CD4-positive, alpha-beta T cell (primary cell): ENCODE measurements around the gene BDH2. TPM values are rescaled to one million over a fixed set of nuclear protein-coding genes. Genes with fewer than 3 reads are reported as not detected.

Source experiments
- ATAC-seq: fragments of 200-7000 bp; cut with Tn5 transposase; one replicate; pipeline ENCODE4 v1.10.0; 2022; ENCODE audit warnings: mild to moderate bottlenecking; ENCODE audit not compliant: poor library complexity
- CTCF ChIA-PET: fragments of 350-600 bp; sonication (Branson Sonifier 250); formaldehyde crosslinking; loops from one replicate; lab custom pipeline; 2021; ENCODE audit warnings: antibody characterized with exemption, inconsistent platforms; lab: Charles Lee
- POLR2A ChIA-PET: fragments of 350-600 bp; sonication (Branson Sonifier 250); formaldehyde crosslinking; loops from one replicate; lab custom pipeline; 2021; ENCODE audit warnings: antibody characterized with exemption, inconsistent platforms; lab: Charles Lee
- DNase-seq, 14 experiments: peaks; one replicate each; pipeline ENCODE4 v3.0.0-alpha.2; 2013 to 2020; ENCODE audit warnings: mixed read lengths in 2 of 14
- H3K27ac ChIP-seq, 2 donors: one replicate each; pipeline versions ENCODE4 v1.5.1 to v1.7.0; 2013; ENCODE audit warnings: low read length in 2 of 2, low read depth in 1 of 2, mild to moderate bottlenecking in 1 of 2
- H3K27me3 ChIP-seq, 2 experiments: 1 replicate in 1 of 2; 2 replicates in 1 of 2; pipeline versions ENCODE4 v1.6.1 to v1.7.0; 2013; ENCODE audit warnings: low read length in 2 of 2, control low read depth in 1 of 2, mild to moderate bottlenecking in 1 of 2, moderate library complexity in 1 of 2; ENCODE audit not compliant: insufficient read depth in 2 of 2, control insufficient read depth in 1 of 2
- H3K36me3 ChIP-seq: one replicate; pipeline ENCODE4 v1.6.1; 2013; ENCODE audit warnings: low read length, control low read depth; ENCODE audit not compliant: insufficient read depth
- H3K4me1 ChIP-seq: one replicate; pipeline ENCODE4 v1.6.1; 2013; ENCODE audit warnings: low read length, control low read depth; ENCODE audit not compliant: insufficient read depth
- H3K4me3 ChIP-seq: one replicate; pipeline ENCODE4 v1.5.1; 2013; ENCODE audit warnings: mild to moderate bottlenecking, low read length, moderate library complexity
- H3K9me3 ChIP-seq, 2 experiments: 1 replicate in 1 of 2; 2 replicates in 1 of 2; pipeline versions ENCODE4 v1.6.1 to v1.7.0; 2013; ENCODE audit warnings: low read length in 2 of 2, mild to moderate bottlenecking in 2 of 2, control low read depth in 1 of 2, moderate library complexity in 1 of 2; ENCODE audit not compliant: control insufficient read depth in 1 of 2, insufficient read depth in 1 of 2
- H3K27ac Mint-ChIP-seq: one replicate; pipeline ENCODE4 v1.8.0; 2020; ENCODE audit warnings: mixed read lengths
- H3K27me3 Mint-ChIP-seq: one replicate; pipeline ENCODE4 v1.8.0; 2021; ENCODE audit warnings: mixed read lengths
- H3K36me3 Mint-ChIP-seq: one replicate; pipeline ENCODE4 v1.8.0; 2021; ENCODE audit warnings: low read depth, mixed read lengths
- H3K4me1 Mint-ChIP-seq: one replicate; pipeline ENCODE4 v1.8.0; 2021; ENCODE audit warnings: low read depth, mixed read lengths
- H3K4me3 Mint-ChIP-seq: one replicate; pipeline ENCODE4 v1.8.0; 2020; ENCODE audit warnings: mild to moderate bottlenecking, mixed read lengths
- H3K9me3 Mint-ChIP-seq: one replicate; pipeline ENCODE4 v1.8.0; 2020; ENCODE audit warnings: mixed read lengths
- intact Hi-C, 2 experiments: fragments of 100-400 bp; cut with DNase I in 1 of 2; cut with micrococcal nuclease in 1 of 2; formaldehyde crosslinking; loops; one replicate each; pipeline versions ENCODE4 v1.15.1 to v1.9.0; 2023 to 2025; cut with DNase I, micrococcal nuclease
- total RNA-seq, 174 experiments: library from RNA in 2 of 174; stranded (reverse) in 2 of 174; gene quantifications; one replicate each; pipeline ENCODE4 v1.2.3 and lab custom pipeline; 2021 to 2026
- TF ChIP-seq, protein P1 (sequence below): fragments of 200-600 bp; IDR thresholded peaks from one replicate; pipeline ENCODE4 v1.8.0; 2022; ENCODE audit warnings: antibody characterized with exemption, mild to moderate bottlenecking

BDH2 gene
- total RNA-seq, 2 experiments from 2014 or later = 9.9 to 10.3 TPM

DNA sequence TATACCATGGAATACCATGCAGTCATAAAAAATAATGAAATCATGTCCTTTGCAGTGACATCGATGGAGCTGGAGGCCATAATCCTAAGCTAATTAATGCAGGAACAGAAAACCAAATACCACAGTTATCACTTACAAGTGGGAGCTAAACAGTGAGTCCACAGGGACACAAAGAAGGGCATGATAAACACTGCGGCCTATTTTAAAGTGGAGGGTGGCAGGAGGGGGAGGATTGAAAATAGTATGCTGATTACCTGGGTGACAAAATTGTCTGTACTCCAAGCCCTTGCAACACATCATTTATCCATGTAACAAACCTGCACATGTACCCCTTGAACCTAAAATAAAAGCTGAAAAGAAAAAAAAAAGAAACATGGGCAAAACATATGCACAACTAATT is 63.5 kb downstream of the BDH2 start:
- Histone ChIP-seq H3K9me3 (no peaks in the 10 kb centered on the region), H3K27ac (no peak overlapping the region), H3K27me3 (no peaks in the 10 kb centered on the region), H3K4me3 (no peak overlapping the region), H3K4me1 (no peaks in the 10 kb centered on the region), H3K36me3 (no peaks in the 10 kb centered on the region)
- no peaks in the 10 kb centered on the region for H3K9me3 Mint-ChIP-seq
- intact Hi-C loops = no loop called here
- no peaks in the 10 kb centered on the region for H3K27me3 Mint-ChIP-seq
- no peak overlapping the region for H3K27ac Mint-ChIP-seq
- POLR2A ChIA-PET = no interaction called here
- no peaks in the 10 kb centered on the region for H3K4me1 Mint-ChIP-seq
- TF ChIP-seq, protein P1, sequence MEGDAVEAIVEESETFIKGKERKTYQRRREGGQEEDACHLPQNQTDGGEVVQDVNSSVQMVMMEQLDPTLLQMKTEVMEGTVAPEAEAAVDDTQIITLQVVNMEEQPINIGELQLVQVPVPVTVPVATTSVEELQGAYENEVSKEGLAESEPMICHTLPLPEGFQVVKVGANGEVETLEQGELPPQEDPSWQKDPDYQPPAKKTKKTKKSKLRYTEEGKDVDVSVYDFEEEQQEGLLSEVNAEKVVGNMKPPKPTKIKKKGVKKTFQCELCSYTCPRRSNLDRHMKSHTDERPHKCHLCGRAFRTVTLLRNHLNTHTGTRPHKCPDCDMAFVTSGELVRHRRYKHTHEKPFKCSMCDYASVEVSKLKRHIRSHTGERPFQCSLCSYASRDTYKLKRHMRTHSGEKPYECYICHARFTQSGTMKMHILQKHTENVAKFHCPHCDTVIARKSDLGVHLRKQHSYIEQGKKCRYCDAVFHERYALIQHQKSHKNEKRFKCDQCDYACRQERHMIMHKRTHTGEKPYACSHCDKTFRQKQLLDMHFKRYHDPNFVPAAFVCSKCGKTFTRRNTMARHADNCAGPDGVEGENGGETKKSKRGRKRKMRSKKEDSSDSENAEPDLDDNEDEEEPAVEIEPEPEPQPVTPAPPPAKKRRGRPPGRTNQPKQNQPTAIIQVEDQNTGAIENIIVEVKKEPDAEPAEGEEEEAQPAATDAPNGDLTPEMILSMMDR = no peak
- DNase-seq (no peak), ATAC-seq (no peak)
- peaks cover 9% of the 10 kb centered on the region for H3K36me3 Mint-ChIP-seq
- CTCF ChIA-PET = no interaction called here
- H3K4me3 Mint-ChIP-seq = no peak overlapping the region

GRCh38 chr4:103032574-103032973 is 67.1 kb downstream of the BDH2 start:
- Histone ChIP-seq H3K27me3 (no peaks in the 10 kb centered on the region), H3K9me3 (no peaks in the 10 kb centered on the region), H3K36me3 (peaks cover 4% of the 10 kb centered on the region), H3K27ac (no peak overlapping the region), H3K4me1 (no peaks in the 10 kb centered on the region), H3K4me3 (no peak overlapping the region)
- ChIA-PET CTCF (interaction anchor here (1.1 kb wide), 1 partner anchor 67 kb away, joined by 3 read pairs; the partner anchor contains the start of gene BDH2), POLR2A (interaction anchor here (1.0 kb wide), 1 partner anchor 12 kb away, joined by 3 read pairs; no protein-coding TSS in a partner anchor)
- Mint-ChIP-seq H3K27me3 (no peaks in the 10 kb centered on the region), H3K27ac (no peak overlapping the region), H3K36me3 (peaks cover 26% of the 10 kb centered on the region), H3K4me1 (no peaks in the 10 kb centered on the region), H3K9me3 (no peaks in the 10 kb centered on the region), H3K4me3 (no peak overlapping the region)
- DNase-seq (peak in 3 of 14 experiments; percentile 1 to 26 (median 19)), ATAC-seq (peak; percentile 44)
- intact Hi-C loops = no loop called here
- TF ChIP-seq, protein P1 = no peak

DNA sequence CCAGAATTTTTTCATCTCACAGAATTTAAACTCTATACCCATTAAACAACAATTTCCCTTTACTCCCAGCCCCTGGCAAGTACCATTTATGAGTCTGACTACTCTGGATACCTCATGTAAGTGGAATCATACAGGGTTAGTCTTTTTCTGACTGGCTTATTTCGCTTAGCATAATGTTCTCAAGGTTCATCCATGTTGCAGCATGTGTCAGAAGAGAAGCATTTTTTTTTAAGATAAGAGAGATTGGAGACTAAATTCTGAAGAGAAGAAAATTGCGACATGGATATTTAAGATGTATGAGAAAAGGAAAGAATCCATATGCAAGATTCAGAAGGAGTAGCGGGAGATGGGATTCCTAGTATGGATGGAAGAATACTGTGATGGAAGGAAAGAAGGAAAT is 68.8 kb downstream of the BDH2 start:
- Histone ChIP-seq H3K27ac (no peak overlapping the region), H3K36me3 (peaks cover 4% of the 10 kb centered on the region), H3K27me3 (no peaks in the 10 kb centered on the region), H3K9me3 (no peaks in the 10 kb centered on the region), H3K4me3 (no peak overlapping the region), H3K4me1 (no peaks in the 10 kb centered on the region)
- no peaks in the 10 kb centered on the region for H3K27me3 Mint-ChIP-seq
- intact Hi-C loops = no loop called here
- no peak overlapping the region for H3K4me3 Mint-ChIP-seq
- ATAC-seq (no peak), DNase-seq (no peak)
- ChIA-PET CTCF (no interaction called here), POLR2A (no interaction called here)
- no peaks in the 10 kb centered on the region for H3K9me3 Mint-ChIP-seq
- H3K4me1 Mint-ChIP-seq = no peaks in the 10 kb centered on the region
- peaks cover 19% of the 10 kb centered on the region for H3K36me3 Mint-ChIP-seq
- TF ChIP-seq, protein P1 = no peak
- H3K27ac Mint-ChIP-seq = no peak overlapping the region
